Osteoblast (primary cell): Measurements from ENCODE around the gene LRRC36. TPM values are rescaled to one million over a fixed set of nuclear protein-coding genes. Genes with fewer than 3 reads are reported as not detected.

Experiments
- DNase-seq: peaks from one replicate; pipeline ENCODE4 v3.0.0; 2011; ENCODE audit warnings: low spot score, mixed read lengths; ENCODE audit not compliant: insufficient read length; ENCODE audit errors: missing footprints
- H2AFZ ChIP-seq: 2 replicates; pipeline ENCODE4 v1.6.0; 2011; ENCODE audit warnings: mild to moderate bottlenecking, low read length
- H3K27ac ChIP-seq: 2 replicates; pipeline ENCODE4 v1.5.1; 2011; ENCODE audit warnings: mild to moderate bottlenecking, low read depth, low read length, moderate library complexity
- H3K27me3 ChIP-seq: 2 replicates; pipeline ENCODE4 v1.6.0; 2012; ENCODE audit warnings: mild to moderate bottlenecking, control low read depth, inconsistent platforms, low read length, moderate library complexity; ENCODE audit not compliant: insufficient read depth
- H3K36me3 ChIP-seq: 2 replicates; pipeline ENCODE4 v1.5.1; 2011; ENCODE audit warnings: mild to moderate bottlenecking, low read length, control low read depth, moderate library complexity; ENCODE audit not compliant: insufficient read depth
- H3K4me1 ChIP-seq: 2 replicates; pipeline ENCODE4 v1.5.1; 2011; ENCODE audit warnings: mild to moderate bottlenecking, low read length, control low read depth, moderate library complexity; ENCODE audit not compliant: insufficient read depth
- H3K4me2 ChIP-seq: 2 replicates; pipeline ENCODE4 v1.6.0; 2011; ENCODE audit warnings: mild to moderate bottlenecking, low read length; ENCODE audit not compliant: insufficient read depth
- H3K4me3 ChIP-seq: fragments of 200-600 bp; sonication (generic); 3 replicates; pipeline ENCODE4 v1.5.1; 2012; ENCODE audit warnings: mild to moderate bottlenecking, low read length, inconsistent platforms; ENCODE audit not compliant: insufficient read depth
- H3K79me2 ChIP-seq: 2 replicates; pipeline ENCODE4 v1.6.0; 2012; ENCODE audit warnings: mild to moderate bottlenecking, low read length, control low read depth, inconsistent platforms; ENCODE audit not compliant: insufficient read depth
- H3K9me3 ChIP-seq: 2 replicates; pipeline ENCODE4 v1.5.1; 2011; ENCODE audit warnings: low read depth, low read length, control low read depth
- H4K20me1 ChIP-seq: 2 replicates; pipeline ENCODE4 v1.6.0; 2012; ENCODE audit warnings: mild to moderate bottlenecking, low read length, control low read depth; ENCODE audit not compliant: insufficient read depth
- CTCF ChIP-seq: IDR thresholded peaks from 2 replicates; pipeline ENCODE4 v1.5.1; 2011; ENCODE audit warnings: mild to moderate bottlenecking, low read depth, low read length, moderate library complexity; ENCODE audit errors: extremely low read depth
- total RNA-seq: library from RNA; depleted of rRNA; stranded (reverse); fragments of >200 nt; gene quantifications from 2 replicates; pipeline ENCODE4 v1.2.3, GENCODE V29; 2012

Gene LRRC36
- total RNA-seq, 1 donor = not detected

GRCh38 chr16:67399749-67400704 lies 73.4 kb downstream of the LRRC36 start:
- H2AFZ ChIP-seq = no peak overlapping the region
- H3K36me3 ChIP-seq = no peaks in the 10 kb centered on the region

GRCh38 chr16:67400901-67401300 lies 74.3 kb downstream of the LRRC36 start:
- H3K27me3 ChIP-seq = no peaks in the 10 kb centered on the region
- no peak overlapping the region for H3K27ac ChIP-seq
- no peak for TF ChIP-seq CTCF
- H3K79me2 ChIP-seq = no peaks in the 10 kb centered on the region
- DNase-seq = peak; percentile 5
- H3K9me3 ChIP-seq = no peaks in the 10 kb centered on the region
- H2AFZ ChIP-seq = no peak overlapping the region
- H4K20me1 ChIP-seq = no peaks in the 10 kb centered on the region
- H3K4me1 ChIP-seq = peaks cover 17% of the 10 kb centered on the region
- H3K4me3 ChIP-seq = no peak overlapping the region
- no peaks in the 10 kb centered on the region for H3K36me3 ChIP-seq
- no peak overlapping the region for H3K4me2 ChIP-seq

More at GRCh38 chr16:67399749-67400704, 73.4 kb downstream of the LRRC36 start:
- Histone ChIP-seq H3K4me3 (no peak overlapping the region), H3K27me3 (peaks cover 5% of the 10 kb centered on the region), H3K27ac (no peak overlapping the region), H3K4me2 (peak overlapping the region; percentile 72), H3K9me3 (no peaks in the 10 kb centered on the region), H3K4me1 (peaks cover 9% of the 10 kb centered on the region), H4K20me1 (no peaks in the 10 kb centered on the region), H3K79me2 (no peaks in the 10 kb centered on the region)
- TF ChIP-seq CTCF = no peak
- peak; percentile 62 for DNase-seq

GRCh38 chr16:67403976-67404555 lies 77.5 kb downstream of the LRRC36 start:
- Histone ChIP-seq H3K27ac (no peak overlapping the region), H3K36me3 (no peaks in the 10 kb centered on the region), H2AFZ (no peak overlapping the region), H4K20me1 (no peaks in the 10 kb centered on the region), H3K27me3 (no peaks in the 10 kb centered on the region), H3K9me3 (no peaks in the 10 kb centered on the region), H3K79me2 (peaks cover 2% of the 10 kb centered on the region), H3K4me2 (no peak overlapping the region), H3K4me3 (no peak overlapping the region), H3K4me1 (peaks cover 28% of the 10 kb centered on the region)
- DNase-seq = peak; percentile 65
- no peak for TF ChIP-seq CTCF

GRCh38 chr16:67404740-67405226 lies 78.2 kb downstream of the LRRC36 start:
- no peaks in the 10 kb centered on the region for H4K20me1 ChIP-seq
- H3K79me2 ChIP-seq = peaks cover 2% of the 10 kb centered on the region
- H3K4me2 ChIP-seq = no peak overlapping the region
- no peaks in the 10 kb centered on the region for H3K9me3 ChIP-seq
- no peak overlapping the region for H3K27ac ChIP-seq
- H3K4me1 ChIP-seq = peaks cover 28% of the 10 kb centered on the region
- no peak overlapping the region for H3K4me3 ChIP-seq
- no peaks in the 10 kb centered on the region for H3K27me3 ChIP-seq
- DNase-seq = peak; percentile 58
- no peaks in the 10 kb centered on the region for H3K36me3 ChIP-seq
- no peak for TF ChIP-seq CTCF
- H2AFZ ChIP-seq = no peak overlapping the region
